ENCODE results near the gene AUTS2.

AUTS2 gene

DNA sequence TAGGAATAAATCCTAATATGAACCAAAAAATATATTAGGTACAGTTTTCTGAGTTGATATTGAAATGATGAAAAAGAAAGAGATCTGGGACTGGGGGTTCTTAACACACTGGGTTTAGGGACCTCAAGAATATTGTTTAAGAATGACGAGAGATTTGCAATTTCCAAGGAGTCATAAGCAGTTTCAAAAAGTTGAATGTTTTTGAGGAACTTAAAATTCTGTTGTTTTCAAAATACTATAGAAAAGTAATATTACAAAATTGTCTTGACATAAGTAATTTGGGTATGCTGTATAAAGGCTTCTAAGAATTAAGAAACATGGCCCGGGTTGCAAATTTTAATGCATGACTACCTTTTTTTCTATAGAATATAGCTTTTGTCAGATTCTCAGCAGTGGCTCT lies 88.1 kb downstream of the AUTS2 start:
- no peak for DNase-seq (ENCODE audit: low read depth in 2 of 2)

DNA sequence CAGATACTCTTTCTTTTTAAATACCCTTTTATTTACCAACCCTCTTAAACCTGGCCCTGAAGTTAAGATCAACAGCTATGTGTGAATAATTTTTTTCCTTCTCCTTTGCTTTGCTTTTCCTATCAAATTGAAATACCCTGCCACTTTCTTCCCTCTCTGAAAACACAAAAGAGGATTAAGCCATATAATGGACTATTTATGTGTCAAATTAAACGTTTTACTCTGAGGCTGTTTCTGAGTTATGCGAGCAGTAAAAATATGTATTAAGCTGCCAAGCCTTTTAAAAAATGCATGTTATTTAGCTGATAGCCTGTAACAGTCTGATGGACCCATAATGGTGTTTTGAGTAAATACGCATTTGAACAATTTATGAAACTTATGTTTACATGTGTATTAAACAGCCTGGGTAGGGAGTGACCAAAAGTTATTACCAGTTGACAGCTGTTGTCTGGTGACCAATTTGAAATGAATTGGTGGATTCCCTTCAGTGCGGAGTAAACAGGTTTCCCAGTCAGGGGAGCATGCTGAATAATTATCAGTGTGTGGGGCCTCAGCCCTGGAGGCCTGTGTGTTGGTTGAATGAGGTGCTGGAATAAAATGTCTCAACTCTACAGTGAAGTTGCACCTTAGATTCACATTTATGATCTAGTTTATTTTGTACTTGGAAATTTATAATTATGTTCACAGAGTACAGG lies 89.6 kb downstream of the AUTS2 start:
- DNase-seq (ENCODE audit: low read depth in 2 of 2) = no peak

- no peak for DNase-seq (ENCODE audit: low read depth in 2 of 2)
These were observed 92.1 kb downstream of the AUTS2 start for GRCh38 chr7:69690329-69690728.

DNA sequence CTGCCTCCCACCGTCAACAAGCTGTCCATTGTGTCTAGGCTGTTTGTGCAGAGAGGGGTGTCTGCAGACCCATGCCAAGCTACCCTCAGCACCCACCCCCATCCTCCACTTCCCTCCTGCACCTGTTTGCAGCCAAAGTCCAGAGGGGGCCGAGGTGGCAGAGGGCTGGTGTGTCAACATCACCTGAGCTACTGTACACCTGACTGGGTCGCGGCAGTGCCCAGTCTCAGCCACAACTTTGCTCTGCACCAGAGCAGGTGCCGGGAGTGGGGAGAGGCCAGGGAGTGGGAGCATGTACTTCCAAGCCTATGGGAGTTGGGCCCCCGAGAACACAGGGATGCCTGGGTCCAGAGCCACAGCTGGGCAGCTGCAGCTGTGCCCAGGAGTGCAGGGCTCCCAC lies 93.1 kb downstream of the AUTS2 start:
- DNase-seq (ENCODE audit: low read depth in 2 of 2) = no peak

GRCh38 chr7:69691734-69692133 lies 93.5 kb downstream of the AUTS2 start:
- DNase-seq (ENCODE audit: low read depth in 2 of 2) = no peak

GRCh38 chr7:69692611-69693010 lies 94.3 kb downstream of the AUTS2 start:
- no peak for DNase-seq (ENCODE audit: low read depth in 2 of 2)

GRCh38 chr7:69693042-69693441 lies 94.8 kb downstream of the AUTS2 start:
- DNase-seq (ENCODE audit: low read depth in 2 of 2) = peak; percentile 45 to 52

DNA sequence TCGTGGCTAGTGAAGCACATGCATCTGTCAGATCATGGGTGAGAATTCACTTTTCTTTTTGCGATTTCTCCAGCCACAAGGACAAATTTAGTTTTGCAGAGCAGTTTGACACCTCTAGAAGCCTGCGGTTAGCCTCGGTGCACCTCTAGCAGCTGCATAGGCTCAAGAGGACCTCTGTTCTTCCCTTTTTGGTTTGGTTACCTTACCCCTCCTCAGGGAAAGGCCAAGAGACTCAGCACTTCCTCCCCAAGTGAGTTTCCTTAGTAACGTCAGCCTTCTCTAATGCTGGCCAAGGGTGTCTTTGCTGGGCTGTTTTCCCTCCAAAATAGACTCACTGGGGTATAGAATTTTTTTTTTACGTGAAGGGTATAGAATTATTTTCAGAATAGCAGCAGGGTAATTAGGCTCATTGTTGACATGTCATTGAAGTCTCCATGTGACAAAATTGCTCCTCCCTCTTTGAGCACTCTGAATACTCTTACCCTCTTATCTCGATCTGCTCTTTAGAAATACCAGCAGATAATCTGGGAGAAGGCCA lies 97.8 kb downstream of the AUTS2 start:
- DNase-seq (ENCODE audit: low read depth in 2 of 2) = no peak

DNA sequence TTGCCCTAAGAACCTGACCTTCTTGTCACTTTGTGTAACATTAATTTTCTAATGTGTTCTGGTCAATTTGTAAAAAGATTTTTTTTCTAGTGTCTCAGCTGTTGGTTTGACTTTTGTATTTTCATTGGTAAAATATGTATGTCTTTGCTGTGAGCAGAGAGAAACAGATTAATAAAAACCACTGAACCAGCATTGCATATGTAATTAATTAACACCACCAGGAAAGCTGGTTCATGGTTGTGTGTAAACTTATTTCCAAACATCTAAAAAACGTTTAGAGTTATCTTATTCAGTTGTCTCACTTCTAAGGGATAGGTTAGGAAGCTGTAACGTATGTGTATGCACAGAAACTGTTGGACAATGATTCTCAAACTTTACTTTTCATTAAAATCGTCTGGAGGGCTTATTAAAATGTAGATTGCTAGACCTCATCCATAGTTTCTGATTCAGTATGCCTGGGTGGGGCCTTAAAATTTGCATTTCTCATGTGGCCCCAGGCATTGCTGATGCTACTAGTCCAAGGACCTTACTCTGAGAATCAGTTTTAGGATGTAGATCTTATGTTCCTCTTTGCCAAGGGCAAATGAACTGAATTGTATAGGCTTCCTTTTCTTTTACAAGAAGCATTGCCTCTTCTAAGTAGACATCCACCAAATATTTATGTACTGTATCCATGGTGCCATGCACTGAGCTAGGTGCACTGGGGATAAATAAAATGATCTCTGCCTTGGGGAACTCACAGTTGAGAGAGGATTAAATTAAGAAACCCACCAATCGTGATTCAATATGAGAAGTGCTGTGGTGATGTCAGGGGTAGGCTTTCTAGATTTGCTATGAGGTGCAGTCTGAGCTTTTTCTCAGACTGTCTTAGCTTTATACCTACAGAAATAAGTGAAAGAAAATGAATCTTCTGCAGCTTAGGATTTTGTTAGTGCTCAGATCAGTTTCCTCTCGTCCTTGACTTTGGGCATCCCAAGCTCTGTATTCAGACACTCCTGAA lies 98.7 kb downstream of the AUTS2 start:
- DNase-seq (ENCODE audit: low read depth in 2 of 2) = peak in 1 of 2 experiments; percentile 34

DNA sequence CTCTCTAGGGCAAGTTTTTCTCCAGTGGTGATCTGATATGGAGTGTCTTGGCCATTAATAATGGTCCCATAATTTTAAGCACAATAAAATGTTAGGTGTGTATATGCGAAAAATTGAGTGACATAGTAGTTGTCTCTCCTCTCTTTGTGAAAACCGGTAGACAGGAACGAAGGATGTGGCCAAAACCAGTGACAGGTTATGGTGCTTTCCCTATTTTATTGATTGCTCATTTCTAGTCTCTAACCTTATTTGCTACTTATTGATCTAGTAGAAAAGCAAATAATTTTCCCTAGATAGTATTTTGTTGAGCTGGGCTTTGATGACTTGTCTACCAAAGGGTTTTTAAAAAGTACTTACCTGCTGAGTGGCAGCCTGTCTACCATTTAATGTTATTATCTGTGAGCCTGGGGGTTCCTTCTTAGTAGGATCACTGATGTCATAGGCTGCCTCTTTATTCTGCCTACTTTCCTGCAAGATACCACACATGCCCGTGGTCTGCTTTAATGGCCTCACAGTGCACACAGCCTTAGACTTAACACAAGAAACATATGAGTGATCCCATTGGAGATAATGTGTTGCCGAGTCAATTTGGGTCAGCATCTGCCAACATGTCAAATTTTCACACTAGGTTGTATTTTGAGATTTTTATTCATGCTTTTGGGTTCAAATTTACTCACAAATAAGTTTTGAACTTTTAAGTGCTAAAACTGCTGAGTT lies 100.0 kb downstream of the AUTS2 start:
- DNase-seq (ENCODE audit: low read depth in 2 of 2) = no peak

GRCh38 chr7:69699931-69700330 lies 101.7 kb downstream of the AUTS2 start:
- DNase-seq (ENCODE audit: low read depth in 2 of 2) = no peak

DNA sequence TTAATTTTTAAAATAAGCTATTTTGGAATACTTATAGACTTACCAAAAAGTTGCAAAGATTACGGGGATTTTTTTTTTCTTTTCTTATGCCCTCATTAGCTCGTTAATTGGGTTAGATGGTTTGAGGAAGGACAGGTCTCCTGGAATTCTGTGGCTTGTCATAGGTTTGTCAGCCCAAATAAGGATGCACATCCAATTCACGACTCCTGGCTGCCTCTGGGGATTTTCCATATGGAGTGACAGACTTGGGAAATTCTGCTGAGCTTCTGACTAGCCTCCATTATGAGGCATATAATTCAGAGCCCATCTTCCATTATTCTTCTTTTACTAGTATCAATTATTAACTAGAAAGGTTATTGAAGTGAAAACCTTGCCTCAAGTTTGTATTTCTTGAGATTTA lies 102.1 kb downstream of the AUTS2 start:
- DNase-seq (ENCODE audit: low read depth in 2 of 2) = no peak

DNA sequence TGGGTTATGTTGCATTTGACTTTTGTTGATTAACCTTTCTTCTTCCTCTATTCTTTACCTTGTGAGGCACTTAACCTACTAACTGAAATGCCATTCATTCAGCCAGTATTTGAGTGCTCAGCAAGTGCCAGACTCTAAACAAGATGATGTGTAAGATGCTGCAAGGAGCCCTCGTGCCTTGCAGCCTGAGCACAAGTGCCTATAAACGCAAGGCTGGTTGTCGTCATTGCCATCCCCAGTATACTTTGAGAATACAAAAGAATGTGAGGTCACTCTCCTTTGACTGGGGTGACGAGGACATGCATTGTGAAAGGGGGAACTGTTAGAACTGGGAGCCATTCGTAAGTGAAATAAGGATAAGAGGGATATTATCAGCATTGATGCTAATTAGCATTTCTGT lies 103.0 kb downstream of the AUTS2 start:
- DNase-seq (ENCODE audit: low read depth in 2 of 2) = no peak

DNA sequence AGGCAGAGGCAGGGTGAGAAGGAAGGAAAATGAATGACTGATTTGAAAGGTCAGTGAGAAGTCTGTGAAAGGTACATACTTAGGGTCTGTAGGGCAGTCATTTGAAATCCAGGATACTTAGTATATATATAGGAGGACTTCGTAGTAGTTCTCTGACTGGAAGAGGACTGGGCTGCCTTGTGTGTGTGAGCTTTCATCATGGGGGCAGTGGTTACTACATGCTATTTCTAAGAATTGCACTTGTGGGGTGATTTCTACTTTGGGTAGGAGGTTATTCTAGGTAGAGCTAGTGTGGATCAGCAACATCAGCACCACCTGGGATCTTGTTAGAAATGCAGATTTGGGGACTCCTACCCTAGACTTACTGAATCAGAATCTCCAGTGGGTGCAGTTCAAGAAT lies 104.1 kb downstream of the AUTS2 start:
- no peak for DNase-seq (ENCODE audit: low read depth in 2 of 2)

- no peak for DNase-seq (ENCODE audit: low read depth in 2 of 2)
These were observed 104.8 kb downstream of the AUTS2 start for GRCh38 chr7:69703099-69703498.

DNA sequence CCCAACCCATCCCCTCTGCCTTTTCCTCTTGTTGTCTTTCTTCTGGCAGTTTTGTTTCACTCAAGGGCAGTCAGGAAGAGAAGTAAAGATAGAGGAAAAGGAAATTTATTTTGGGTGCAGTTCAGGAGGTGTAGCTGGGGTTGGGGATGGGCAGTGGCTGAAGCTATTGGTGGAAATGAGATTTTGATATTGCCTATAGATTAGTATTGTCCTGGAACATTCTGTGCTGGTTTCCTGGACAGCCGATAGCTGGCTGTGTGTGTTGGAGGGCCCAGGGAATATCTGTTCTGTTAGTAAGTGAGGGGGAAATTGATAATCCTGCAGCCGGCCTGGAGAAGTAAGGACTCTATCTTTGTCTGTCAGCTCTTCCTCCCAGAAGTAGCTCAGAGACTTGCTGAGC lies 107.8 kb downstream of the AUTS2 start:
- DNase-seq (ENCODE audit: low read depth in 2 of 2) = no peak

GRCh38 chr7:69708857-69709256 lies 110.6 kb downstream of the AUTS2 start:
- no peak for DNase-seq (ENCODE audit: low read depth in 2 of 2)

GRCh38 chr7:69710768-69711438 lies 112.6 kb downstream of the AUTS2 start:
- no peak for DNase-seq (ENCODE audit: low read depth in 2 of 2)

DNA sequence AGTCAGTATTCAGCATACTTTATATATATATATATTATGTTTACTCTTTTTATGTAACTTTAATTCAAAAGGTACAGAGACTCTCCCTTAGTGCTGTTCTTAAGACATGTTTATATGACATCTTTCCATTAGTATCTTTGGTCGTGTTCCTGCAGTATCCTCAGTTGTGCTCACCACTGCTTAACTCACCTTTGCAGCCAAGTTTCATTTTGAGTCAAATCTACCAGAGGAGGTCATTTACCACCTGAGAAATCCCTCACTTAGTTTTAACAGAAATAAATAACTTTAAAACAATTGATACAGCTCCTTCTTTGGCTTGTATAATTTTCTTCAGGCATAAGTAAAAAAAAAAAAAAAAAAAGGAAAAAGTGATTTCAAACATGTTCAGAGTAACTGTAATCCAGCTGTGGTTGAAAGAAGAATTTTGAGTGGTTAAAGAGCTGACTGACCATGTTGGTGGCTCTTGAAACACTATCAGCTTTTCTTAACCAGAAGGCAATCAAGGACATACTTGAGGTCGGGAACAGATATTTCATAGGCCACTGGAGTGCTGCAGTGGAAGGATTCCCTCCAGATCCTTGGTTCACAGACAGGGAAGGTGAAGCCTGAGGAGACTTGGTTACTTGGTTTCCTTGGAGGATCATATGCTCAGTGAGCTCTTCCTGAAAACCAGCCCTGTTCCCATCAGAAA lies 116.8 kb downstream of the AUTS2 start:
- no peak for DNase-seq (ENCODE audit: low read depth in 2 of 2)

DNA sequence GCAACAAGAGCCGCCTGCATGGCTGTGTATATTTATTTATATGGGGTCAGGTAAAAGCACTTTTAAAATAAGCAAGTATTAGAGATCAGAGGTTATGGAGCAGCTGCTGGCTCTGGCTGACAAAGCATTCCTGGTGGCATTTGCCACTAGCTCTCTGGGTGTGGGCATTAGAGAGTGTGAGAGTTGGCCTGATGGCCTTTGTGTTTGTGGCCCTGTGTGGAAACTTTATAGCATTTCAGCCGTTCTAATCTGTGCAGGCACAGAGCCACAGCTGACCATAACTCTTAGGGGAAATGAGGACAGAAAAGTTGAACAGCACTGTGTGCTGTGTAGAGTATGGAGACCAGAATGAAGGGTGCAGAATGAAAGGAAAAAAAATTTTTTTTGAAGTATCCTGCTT lies 118.9 kb downstream of the AUTS2 start:
- no peak for DNase-seq (ENCODE audit: low read depth in 2 of 2)

DNA sequence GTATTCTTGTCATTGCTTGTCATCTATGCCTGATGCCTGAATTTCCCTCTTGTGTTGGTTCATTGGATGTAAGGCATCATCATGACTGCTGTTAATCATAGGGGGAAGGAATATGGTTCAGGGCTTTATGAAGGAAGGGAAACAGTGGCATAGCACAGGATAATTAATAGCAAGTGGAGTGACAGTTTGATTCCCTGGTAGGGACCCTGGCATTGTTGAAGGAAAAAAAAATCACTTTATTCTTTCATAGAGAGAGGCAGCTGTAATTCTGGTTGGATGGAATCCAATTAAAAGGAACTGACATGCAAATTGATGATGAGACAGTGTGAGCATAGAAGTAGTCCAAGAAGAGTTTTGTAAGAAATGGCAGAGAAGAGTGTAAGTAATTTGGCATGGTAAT lies 121.4 kb downstream of the AUTS2 start:
- no peak for DNase-seq (ENCODE audit: low read depth in 2 of 2)
